ENCODE data around the gene MAP2K4. TPM values are rescaled to one million over a fixed set of nuclear protein-coding genes. Genes with fewer than 3 reads are reported as not detected.

Gene MAP2K4
- total RNA-seq, 1 experiment from 2014 or later = 41.2 TPM

DNA sequence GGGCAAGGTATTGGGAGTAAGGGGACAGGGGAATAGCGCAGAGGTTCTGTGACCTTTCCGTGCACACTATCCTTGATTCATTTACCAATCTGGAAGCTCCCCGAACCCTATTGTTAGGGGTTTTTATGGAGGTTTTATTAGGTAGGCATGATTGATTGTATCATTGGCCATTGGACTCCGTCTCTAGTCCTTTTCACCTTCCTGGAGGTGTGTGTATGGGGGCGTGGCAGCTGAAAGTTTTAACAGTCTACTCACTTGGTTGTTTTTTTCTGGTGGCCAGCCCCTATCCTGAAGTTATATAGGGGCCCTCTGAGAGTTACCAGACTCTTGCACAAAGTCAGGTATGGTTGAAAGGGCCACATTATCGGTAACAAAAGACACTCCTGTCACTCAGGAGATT lies 23.0 kb downstream of the MAP2K4 start:
- Histone ChIP-seq H3K4me3 (ENCODE audit: low read depth, low read length, poor library complexity, severe bottlenecking) (no peak overlapping the region), H3K27me3 (replicated peaks; ENCODE audit: insufficient read depth, low read depth, low read length, poor library complexity) (no peaks in the 10 kb centered on the region), H3K27ac (ENCODE audit: low read depth, low read length, poor library complexity, severe bottlenecking) (no peak overlapping the region), H3K36me3 (ENCODE audit: insufficient read depth, low read length, poor library complexity, severe bottlenecking) (no peaks in the 10 kb centered on the region), H3K9me3 (ENCODE audit: low read depth, low read length, poor library complexity, severe bottlenecking) (no peaks in the 10 kb centered on the region), H3K4me1 (ENCODE audit: insufficient read depth, low read length, poor library complexity, severe bottlenecking) (peaks cover 11% of the 10 kb centered on the region)
- no TSS peak for BruUV-seq (replicated peaks)
- ChIA-PET POLR2A (ENCODE audit: low non-redundant PET) (interaction anchor here (0.5 kb wide), 1 partner anchor 12 kb away, joined by 3 read pairs; no protein-coding TSS in a partner anchor), CTCF (no interaction called here)
- DNase-seq (ENCODE audit: low spot score) = no peak
- intact Hi-C loops (cut with micrococcal nuclease; ENCODE audit: unreplicated experiment) = no loop called here
- TF ChIP-seq, protein P1, sequence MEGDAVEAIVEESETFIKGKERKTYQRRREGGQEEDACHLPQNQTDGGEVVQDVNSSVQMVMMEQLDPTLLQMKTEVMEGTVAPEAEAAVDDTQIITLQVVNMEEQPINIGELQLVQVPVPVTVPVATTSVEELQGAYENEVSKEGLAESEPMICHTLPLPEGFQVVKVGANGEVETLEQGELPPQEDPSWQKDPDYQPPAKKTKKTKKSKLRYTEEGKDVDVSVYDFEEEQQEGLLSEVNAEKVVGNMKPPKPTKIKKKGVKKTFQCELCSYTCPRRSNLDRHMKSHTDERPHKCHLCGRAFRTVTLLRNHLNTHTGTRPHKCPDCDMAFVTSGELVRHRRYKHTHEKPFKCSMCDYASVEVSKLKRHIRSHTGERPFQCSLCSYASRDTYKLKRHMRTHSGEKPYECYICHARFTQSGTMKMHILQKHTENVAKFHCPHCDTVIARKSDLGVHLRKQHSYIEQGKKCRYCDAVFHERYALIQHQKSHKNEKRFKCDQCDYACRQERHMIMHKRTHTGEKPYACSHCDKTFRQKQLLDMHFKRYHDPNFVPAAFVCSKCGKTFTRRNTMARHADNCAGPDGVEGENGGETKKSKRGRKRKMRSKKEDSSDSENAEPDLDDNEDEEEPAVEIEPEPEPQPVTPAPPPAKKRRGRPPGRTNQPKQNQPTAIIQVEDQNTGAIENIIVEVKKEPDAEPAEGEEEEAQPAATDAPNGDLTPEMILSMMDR (conservative IDR thresholded peaks at IDR 0.05; ENCODE audit: low read depth, low read length) = no peak
- TF ChIP-seq EZH2 (IDR thresholded peaks at IDR 0.05; ENCODE audit: borderline replicate concordance, low read depth, low read length, poor library complexity, severe bottlenecking) = no peak

DNA sequence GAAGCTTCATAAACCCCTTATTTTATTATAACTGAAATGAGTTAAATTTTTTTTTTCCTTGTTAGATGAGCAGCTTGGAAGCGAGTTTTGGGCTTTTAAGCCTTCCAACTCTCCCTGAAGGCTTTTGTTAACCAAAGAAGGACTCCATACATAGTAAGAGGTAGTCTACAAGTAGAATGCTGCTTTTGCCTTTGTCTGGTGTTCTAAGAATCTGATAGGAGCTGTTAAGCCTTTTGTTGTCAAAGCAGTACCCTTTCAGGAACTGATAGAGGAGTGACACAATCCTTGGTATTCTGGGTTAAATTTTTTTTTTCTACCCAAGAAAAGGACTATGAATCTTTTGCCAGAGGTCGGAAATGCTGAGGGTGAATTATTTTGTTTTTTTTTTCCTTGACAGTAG lies 26.1 kb downstream of the MAP2K4 start:
- no TSS peak for BruUV-seq (replicated peaks)
- Histone ChIP-seq H3K4me1 (ENCODE audit: insufficient read depth, low read length, poor library complexity, severe bottlenecking) (peaks cover 11% of the 10 kb centered on the region), H3K4me3 (ENCODE audit: low read depth, low read length, poor library complexity, severe bottlenecking) (no peak overlapping the region), H3K27ac (ENCODE audit: low read depth, low read length, poor library complexity, severe bottlenecking) (no peak overlapping the region), H3K9me3 (ENCODE audit: low read depth, low read length, poor library complexity, severe bottlenecking) (no peaks in the 10 kb centered on the region), H3K36me3 (ENCODE audit: insufficient read depth, low read length, poor library complexity, severe bottlenecking) (no peaks in the 10 kb centered on the region), H3K27me3 (replicated peaks; ENCODE audit: insufficient read depth, low read depth, low read length, poor library complexity) (no peaks in the 10 kb centered on the region)
- no peak for TF ChIP-seq EZH2 (IDR thresholded peaks at IDR 0.05; ENCODE audit: borderline replicate concordance, low read depth, low read length, poor library complexity, severe bottlenecking)
- TF ChIP-seq, protein P1 (conservative IDR thresholded peaks at IDR 0.05; ENCODE audit: low read depth, low read length) = no peak
- no peak for DNase-seq (ENCODE audit: low spot score)
- ChIA-PET POLR2A (ENCODE audit: low non-redundant PET) (no interaction called here), CTCF (no interaction called here)
- intact Hi-C loops (cut with micrococcal nuclease; ENCODE audit: unreplicated experiment) = no loop called here

- Histone ChIP-seq H3K4me3 (ENCODE audit: low read depth, low read length, poor library complexity, severe bottlenecking) (no peak overlapping the region), H3K4me1 (ENCODE audit: insufficient read depth, low read length, poor library complexity, severe bottlenecking) (peaks cover 11% of the 10 kb centered on the region), H3K36me3 (ENCODE audit: insufficient read depth, low read length, poor library complexity, severe bottlenecking) (no peaks in the 10 kb centered on the region), H3K27me3 (replicated peaks; ENCODE audit: insufficient read depth, low read depth, low read length, poor library complexity) (no peaks in the 10 kb centered on the region), H3K27ac (ENCODE audit: low read depth, low read length, poor library complexity, severe bottlenecking) (no peak overlapping the region), H3K9me3 (ENCODE audit: low read depth, low read length, poor library complexity, severe bottlenecking) (no peaks in the 10 kb centered on the region)
- DNase-seq (ENCODE audit: low spot score) = peak; percentile 45
- CTCF ChIA-PET = no interaction called here
- TF ChIP-seq, protein P1 (conservative IDR thresholded peaks at IDR 0.05; ENCODE audit: low read depth, low read length) = no peak
- TF ChIP-seq EZH2 (IDR thresholded peaks at IDR 0.05; ENCODE audit: borderline replicate concordance, low read depth, low read length, poor library complexity, severe bottlenecking) = no peak
- intact Hi-C loops (cut with micrococcal nuclease; ENCODE audit: unreplicated experiment) = no loop called here
- POLR2A ChIA-PET (ENCODE audit: low non-redundant PET) = no interaction called here
- no TSS peak for BruUV-seq (replicated peaks)
Observed at GRCh38 chr17:12047681-12048376, 27.2 kb downstream of the MAP2K4 start.
